Kidney capillary endothelial cell (primary cell): ENCODE results near the gene RAB11FIP4.
"Not testable (repeated sequence)": the region's sequence is repeated elsewhere in the genome, so short reads cannot be mapped to it uniquely, and the experiment has no call there.

ENCODE experiments used
- DNase-seq: peaks from one replicate; pipeline ENCODE4 v3.0.0-alpha.2; 2018; ENCODE audit warnings: low spot score

RAB11FIP4 gene

DNA sequence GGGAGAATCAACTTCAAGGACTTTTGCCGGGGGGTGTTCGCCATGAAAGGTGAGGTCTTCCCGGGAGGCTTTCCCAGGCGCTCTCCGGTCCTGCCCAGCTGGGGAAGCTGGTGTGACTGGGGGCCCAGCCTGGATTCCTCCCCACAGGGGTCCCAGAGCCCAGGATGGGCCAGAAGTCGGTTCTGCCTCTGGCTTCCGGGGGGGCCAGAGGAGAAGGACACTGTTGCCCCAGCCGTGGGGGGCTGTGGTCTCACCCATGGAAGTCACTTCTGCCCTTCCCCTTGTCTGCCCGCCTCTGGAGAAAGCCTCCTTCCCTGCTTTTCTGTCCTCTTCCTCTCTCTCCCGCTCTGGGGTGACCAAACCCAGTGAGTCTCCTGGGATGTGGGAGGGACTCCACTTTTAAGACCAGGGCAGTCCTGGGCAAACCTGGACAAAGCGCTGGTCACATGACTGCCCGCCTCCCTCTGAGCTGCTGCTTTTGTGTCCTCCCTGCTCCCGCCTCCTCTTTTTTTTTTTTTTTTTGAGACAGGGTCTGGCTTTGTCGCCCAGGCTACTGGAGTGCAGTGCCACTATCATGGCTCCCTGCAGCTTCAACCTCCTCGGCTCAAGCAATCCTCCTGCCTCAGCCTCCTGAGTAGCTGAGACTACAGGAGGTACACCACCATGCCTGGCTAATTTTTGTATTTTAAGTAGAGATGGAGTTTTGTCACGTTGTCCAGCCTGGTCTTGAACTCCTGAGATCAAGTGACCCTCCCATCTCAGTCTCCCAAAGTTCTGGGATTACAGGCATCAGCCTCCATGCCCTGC is 40.6 kb downstream of the RAB11FIP4 start:
- DNase-seq = no peak

DNA sequence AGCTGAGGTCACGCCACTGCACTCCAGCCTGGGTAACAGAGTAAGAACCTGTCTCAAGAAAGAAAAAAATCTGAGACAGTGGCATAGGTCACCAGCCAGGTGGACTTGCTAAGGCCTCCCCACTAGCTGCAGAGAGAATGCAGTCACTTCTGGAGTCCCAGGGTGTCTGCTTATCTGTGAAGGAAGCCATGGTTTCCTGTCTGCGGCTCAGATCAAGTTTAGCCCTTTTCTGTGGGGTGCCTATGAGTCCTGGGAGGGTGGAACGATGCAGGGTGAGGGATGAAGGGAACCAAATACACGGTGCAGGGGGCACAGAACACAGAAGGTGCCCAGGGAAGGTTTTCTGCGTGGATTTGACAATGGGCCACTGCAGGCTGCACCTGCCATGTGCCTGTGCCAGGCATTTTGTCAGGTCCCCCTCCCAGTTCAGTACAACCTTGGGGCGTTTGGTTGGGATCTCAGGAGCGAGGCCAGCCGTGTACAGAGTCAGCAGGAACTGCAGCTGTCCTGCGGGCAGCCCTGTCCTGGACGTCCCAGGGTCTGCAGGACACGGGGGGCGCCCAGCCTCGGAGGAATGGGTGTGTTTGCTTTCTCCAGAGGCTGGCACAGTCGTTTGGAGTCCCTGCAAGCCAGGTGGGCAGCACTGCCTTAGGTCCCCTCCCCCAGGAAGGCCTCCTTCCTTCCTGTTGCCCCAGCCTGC is 41.8 kb downstream of the RAB11FIP4 start:
- no peak for DNase-seq

DNA sequence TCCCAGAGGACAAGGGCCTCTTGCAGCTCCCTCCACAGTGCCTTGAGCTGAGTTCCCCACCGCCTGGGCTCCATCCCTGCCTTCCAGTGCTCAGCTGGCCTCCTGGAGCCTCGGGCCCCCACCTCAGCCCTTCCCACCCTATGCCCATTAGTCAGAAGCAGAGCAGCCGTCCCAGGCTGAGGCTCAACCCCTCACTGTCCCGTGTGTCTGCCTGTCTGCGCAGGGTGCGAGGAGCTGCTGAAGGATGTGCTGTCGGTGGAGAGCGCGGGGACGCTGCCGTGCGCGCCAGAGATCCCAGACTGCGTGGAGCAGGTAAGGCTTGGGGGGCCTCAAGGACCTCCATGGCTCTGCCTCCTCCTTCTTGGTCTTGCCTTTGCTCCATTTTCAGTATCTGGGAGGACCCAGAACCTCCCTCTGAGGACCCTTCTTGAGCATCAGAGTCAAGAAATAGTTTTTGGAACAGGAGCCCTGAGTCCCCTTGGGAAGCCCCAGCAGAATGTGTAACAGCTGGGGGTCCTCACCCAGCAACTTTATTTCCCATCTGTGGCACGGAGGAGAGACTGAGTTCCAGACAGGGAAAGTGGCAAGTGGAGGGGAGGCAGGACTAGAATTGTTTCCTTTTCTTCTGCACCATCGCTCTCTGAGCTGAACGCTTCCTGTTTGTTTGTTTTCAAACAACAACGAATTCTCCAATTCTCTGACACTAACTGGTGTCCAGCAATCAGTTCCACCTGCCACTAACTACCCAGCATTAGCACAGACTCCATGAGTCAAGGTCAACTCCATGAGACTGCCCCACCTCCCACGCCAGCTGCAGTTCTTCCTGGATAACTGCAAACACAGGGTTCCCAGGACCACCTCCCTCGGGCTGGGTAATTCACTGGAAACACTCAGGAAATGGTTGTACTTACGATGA is 42.6 kb downstream of the RAB11FIP4 start:
- DNase-seq = no peak

DNA sequence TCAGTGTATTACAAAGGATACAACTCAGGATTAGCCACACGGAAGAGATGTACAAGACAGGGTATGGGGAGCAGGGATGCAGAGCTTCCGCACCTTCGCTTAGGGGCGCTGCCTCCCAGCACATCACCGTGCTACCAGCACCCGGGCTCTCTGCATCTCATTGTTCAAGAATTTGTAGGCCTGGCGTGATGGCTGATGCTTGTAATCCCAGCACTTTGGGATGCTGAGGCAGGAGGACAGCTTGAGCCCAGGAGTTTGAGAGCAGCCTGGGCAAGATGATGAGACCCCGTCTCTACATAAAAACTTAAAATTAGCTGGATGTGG is 43.2 kb downstream of the RAB11FIP4 start:
- DNase-seq = no peak

DNA sequence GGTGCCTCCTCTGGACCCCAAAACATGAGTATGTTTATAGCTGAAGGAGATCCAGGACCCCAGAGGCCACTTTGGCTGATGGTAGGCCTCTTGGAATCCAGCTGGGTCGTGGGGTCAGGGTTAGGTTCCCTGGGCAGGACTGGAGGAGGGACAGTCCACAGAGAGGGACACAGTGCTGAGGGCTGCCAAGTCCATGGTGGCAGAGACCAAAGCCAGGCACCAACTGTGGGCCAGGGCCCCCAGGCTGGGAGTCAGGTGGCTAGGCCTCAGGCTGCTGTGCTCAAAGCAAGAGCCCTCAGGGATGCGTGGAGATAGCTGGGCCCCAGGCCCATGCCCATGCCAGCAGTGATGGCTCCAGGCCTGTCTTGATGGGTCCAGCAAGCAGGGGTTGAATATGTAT is 44.1 kb downstream of the RAB11FIP4 start:
- no peak for DNase-seq

DNA sequence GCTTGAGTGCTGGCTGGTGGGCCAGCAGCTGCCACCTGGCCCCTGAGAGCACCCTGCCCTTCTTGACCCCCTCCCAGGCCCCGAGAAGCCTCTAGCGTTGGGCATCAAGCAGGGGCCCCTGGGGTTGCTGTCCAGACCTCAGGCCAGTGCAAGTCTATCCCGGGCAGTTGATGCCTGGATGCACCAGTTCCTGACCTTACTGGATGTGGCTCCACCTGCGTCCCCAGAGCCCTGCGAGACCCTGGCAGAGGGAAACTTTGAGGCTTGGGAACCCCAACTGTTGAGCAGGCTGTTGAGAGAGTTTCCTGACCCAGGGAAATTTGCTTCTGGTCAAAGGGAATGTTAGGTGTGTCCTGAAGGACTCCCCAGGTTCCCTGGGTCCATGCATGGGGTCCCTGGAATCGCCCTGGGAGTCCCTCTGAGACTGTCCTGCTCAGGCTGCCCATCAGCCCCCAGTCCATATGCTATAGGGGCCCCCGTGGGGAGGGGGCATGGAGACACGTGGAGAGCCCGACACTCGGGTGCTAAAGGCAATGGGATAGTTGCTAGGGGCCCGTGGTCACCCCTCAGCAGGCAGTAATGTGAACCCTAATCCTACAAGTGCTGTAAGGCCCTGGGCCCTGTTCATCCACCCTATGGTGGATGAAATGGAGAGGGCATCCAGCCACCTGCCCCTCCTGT is 46.4 kb downstream of the RAB11FIP4 start:
- no peak for DNase-seq

DNA sequence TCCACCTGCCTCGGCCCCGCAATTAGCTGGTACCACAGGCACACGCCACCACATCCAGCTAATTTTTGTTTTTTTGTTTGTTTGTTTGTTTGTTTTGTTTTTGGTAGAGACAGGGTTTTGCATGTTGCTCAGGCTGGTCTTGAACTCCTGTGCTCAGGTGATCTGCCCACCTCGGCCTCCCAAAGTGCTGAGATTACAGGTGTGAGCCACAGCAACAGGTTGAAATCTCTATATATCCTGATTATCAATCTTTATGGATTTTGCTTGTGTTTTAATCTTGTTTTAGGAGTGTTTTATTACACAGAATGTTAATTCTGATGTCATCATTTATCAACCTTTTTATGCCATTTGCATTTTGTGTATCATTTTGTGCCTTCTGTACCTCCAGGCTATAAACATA is 48.2 kb downstream of the RAB11FIP4 start:
- DNase-seq = no peak

DNA sequence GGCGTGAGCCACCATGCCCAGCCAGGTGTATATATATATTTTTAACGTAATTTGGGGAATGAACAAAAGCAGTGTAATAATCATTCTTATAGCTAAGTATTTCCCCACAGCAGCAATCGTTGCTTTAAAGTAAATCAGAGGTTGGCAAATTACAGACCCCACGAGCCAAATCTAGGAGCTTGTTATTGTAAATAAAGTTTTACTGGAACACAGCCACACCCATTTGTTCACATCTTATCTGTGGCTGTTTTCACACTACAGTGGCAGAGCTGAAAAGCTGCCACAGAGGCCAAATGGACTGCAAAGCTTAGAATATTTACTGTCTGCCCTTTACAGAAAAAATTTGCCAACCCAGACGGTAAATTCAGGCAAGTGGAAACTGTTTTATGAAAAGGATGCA is 50.8 kb downstream of the RAB11FIP4 start:
- DNase-seq = no peak

DNA sequence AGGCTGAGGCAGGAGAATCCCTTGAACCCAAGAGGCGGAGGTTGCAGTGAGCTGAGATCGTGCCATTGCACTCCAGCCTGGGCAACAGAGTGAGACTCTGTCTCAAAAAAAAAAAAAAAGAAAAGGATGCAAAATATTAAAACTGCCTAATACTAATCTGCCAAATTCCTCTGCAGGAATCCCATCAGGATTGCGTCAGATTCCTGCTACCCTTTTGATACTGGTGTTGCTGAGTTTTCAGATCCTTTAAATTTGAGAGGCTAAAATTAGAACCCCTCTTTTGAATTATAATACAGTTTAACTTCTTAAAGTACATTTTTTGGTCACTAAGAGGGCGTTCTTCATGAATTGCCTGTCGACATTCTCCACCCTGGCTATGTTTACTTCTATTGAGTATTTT is 51.4 kb downstream of the RAB11FIP4 start:
- DNase-seq = not testable (repeated sequence)

DNA sequence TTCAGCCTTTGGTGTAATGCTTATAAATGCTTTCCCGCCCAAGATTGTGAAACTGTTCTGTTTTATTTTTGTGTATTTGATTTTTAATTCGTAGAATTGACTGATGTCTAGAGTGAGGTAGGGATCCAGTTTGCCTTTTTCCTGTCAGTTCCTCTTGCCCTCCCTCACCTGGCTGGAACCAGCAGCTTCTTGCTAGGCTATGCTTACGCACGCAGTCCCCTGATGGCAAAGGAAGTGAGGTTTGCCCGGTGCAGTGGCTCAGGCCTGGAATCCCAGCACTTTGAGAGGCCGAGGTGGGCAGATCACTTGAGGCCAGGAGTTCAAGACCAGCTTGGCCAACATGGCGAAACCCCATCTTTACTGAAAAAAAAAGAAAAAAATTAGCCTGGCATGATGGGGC is 51.9 kb downstream of the RAB11FIP4 start:
- DNase-seq = no peak

DNA sequence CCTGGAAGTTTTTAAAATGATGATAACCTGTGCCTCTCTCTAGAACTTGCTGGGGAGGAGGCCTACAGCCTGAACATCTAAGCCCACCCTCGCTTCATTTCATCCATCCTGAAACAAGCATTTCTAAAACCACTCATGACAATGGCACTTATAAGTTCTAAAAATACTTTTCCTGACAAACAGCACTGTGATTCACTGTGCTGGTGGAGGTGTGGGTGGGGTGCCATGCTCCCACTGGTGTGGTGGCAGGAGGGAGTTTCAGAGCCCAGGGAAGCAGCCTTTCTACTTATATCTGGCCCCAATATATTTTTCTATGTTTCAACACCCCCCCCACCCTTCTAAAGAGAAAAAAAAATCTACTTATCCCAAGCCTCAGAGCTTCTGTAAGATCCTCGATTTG is 52.6 kb downstream of the RAB11FIP4 start:
- DNase-seq = no peak

DNA sequence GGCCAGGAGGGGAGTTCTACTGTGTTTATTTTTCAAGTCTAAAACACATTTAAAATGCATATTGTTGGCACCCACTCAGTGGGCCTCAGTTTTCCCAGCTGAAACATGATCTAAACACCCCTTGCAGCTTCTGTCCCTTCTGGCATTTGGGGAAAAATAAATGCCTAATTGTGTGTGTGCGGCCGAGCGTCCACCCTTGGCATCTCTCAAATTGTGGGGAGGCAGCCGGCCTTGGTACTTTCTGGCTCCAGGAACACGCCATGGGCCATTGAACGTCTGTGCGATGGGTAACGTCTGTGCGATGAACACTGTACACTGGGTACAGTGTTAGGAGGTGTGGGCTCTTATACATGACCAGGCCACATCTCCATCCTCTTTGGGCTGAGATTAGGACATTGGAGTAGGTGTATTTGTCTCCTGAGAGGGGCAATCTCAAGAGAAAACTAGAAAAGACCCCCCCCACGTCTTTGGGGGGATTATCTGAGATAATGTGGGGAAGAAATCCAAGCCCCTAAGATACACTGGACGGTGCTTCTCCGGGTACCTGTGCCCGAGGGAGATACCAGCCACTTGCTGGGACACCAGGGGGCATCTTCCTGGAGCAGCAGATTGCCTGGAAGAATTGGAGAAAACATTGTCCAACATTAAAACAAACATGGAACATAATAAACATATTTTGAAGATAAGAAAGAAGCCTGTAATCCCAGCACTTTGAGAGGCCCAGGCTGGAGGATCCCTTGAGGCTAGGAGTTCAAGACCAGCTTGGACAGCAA is 54.9 kb downstream of the RAB11FIP4 start:
- no peak for DNase-seq

DNA sequence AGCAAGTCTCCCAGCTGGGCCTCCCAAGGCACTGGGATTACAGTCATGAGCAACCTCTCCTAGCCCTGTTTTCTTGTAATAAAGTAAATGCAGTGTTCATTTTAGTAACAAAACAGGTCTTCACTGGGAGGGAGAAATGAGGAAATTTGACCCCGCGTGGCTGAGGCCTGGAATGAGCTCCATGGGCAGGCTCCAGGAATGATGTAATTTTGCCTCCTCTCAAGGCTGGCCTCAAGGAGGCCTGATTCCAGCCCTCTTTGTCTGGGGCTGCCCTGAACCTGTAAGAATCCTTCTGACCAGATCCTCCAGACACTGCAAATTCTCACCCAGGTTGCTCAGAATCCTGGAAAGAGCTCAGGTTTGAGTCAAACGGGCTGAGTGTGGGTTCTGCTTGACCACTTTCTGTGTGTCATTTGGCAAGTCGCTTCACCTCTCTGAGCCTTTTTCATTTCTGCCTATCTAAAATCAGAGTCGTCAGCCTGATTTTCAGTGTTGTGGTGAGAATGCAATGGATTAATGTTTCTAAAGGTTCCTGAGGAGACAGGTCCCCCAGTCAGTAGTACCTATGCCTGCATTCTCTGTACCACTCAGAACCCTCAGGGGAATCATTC is 57.1 kb downstream of the RAB11FIP4 start:
- no peak for DNase-seq

DNA sequence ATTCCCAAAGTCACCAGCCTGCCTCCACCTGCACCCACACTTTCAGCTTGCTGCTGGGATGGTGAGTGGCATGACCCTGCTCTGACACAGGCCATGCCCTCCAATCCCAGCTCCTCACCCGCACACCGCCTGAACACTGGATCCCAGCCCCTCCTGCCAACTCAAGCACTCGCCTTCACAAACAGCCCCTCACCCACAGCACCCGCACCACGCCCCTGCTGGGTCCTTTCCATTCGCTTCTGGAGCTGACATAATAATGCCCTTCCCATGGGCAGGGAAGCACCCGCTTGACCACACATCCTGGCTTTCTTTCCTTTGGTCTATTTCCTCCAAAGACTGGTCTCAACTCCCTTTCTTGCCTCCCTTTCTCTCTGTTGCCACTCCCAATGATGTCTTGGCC is 57.6 kb downstream of the RAB11FIP4 start:
- no peak for DNase-seq

DNA sequence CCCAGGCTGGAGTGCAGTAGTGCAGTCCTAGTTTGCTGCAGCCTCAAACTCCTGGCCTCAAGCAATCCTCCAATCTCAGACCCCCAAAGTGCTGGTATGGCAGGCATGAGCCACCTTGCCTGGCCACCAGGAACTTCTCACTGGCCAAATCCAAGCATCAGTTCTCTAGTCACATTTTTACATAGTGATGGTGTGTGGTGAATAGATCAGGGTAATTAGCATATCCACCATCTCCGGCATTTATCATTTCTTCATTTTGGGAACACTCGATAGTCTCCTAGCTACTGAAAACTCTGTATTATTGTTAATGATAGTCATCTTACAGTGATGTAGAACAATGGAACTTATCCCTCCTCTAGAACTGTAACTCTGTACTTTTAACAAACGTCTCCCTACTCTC is 58.3 kb downstream of the RAB11FIP4 start:
- no peak for DNase-seq

DNA sequence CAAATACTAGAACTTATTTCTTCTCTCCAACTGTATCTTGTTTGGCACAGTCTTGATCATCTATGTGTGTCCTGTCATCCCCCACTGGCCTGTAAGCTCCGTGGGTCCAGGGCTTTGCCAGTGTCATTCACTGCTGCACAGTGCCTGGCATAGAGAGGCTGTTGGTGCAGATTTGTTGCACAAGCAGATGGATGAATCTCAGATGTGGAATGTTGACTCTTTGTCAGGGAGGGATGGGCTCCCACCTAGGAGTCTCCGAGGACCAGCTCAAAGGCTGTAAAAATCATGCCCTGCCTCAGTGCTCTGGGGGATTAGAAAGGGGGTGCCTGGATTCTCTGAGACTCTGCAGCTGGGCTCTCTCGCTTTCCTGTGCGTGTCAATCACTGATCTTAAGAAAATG is 60.6 kb downstream of the RAB11FIP4 start:
- no peak for DNase-seq

DNA sequence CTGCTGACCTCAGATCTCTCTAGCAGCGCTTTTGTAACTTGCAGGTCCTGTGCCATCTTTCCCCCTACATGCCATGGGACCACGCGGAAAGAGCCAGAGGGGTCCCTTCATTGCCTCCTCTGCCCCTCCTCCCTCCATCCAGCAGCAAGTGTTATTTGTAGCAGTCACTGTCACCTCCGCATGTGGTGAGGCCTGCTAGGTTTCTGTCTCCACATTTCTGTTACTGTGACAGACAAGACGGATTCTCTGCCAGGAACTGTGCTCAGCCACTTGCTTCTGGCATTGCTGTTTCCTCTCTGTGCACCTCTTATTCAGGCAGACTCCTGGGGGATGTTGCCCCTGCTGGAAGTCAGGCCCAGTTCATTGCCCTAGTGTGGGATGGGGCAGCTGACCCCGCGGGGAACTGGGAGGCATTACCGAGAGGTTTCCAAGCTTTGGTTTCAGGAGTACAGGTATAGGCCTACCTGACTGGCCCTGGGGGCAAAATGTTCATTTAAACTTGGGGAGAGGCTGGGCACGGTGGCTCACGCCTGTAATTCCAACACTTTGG is 61.2 kb downstream of the RAB11FIP4 start:
- DNase-seq = no peak

DNA sequence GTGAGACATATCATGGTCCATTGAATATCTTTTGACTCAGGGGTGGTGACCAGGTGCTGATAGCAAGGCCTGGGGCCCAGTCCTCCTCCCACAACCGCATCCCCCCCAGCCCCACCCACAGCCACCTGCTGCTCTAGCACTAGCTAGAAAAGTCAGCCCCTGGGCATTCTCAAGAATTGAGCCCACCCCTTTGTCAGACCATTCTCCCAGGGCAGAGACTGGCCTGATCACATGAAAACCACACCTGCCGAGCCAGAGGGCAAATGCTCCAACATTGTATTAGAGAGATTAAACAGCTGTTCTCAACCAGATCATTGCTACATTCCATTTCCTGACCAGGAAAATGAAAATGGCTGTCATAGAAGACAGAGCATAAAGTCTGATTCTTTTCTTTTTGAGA is 62.4 kb downstream of the RAB11FIP4 start:
- DNase-seq = no peak

DNA sequence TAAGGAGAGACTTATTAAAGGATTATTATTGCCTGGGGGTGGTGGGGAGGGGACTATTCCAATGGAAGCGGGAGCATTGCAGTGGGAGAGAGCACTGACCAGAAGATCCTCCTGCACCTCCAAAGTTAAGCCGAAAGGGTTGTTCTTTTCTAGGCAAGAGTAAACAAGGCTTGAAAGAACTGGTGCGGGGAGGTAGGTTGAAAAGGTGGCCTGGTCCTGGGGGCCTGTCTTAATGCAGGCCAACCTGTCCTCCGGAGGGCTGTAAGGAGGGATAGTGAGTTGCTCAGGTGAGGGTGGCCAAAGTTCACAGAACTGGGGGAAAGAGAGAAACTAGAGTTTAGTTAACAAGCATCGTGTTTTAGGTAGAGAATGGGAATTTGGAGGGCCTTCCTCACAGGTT is 65.3 kb downstream of the RAB11FIP4 start:
- no peak for DNase-seq

DNA sequence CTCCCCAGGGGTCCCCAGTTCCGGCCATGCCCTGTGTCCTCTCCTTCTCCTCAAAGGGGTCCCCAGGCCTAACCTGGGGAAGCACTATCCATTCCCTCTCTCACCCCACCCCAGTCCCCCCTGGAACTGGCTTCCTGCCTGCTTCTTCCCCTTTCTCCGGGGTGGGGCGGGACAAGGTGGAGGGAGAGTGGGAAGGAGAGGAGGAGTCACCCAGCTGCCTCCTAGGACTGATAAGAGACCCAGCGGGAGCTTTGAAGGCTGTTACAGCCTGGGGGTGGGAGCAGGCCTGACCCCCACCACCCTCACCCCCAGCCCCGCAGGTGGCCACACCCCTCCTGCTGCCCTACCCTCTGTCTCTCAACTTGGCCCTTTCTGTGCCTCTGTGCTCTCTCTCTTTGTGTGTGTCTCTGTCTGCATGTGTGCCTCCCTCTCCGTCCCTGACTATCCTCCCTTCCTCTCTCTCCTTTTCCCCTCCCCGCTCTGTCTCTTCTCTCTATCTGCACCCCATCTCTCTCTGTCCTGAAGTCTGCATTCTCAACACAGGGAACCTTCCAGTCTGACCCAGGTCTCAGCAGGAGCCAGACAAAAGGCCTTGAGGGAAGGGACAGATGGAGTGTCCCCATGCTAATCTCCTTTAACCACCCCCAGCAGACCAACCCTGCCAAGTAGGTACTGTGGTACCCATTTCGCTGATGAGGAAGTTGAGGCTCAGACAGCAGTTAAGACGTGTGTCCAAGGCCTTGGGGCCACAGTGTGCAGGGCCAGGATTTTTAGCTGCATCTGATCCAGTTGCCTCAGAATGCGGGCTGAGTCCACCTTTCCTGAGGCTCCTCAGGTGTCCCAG is 66.1 kb downstream of the RAB11FIP4 start:
- no peak for DNase-seq
